Psoas muscle (tissue), 8 donors: ENCODE measurements around the gene KIF20B. TPM values are rescaled to one million over a fixed set of nuclear protein-coding genes. Genes with fewer than 3 reads are reported as not detected.

Experiments used
- ATAC-seq, 4 donors: fragments of 200-7000 bp; cut with Tn5 transposase; one replicate each; pipeline ENCODE4 v1.9.1; 2020; ENCODE audit warnings: moderate library complexity in 3 of 4, mild to moderate bottlenecking in 2 of 4
- DNase-seq, 2 donors: peaks; one replicate each; pipeline ENCODE4 v3.0.0-alpha.2; 2020
- H3K27ac ChIP-seq: fragments of 200-600 bp; one replicate; pipeline ENCODE4 v1.8.0; 2022
- H3K27me3 ChIP-seq, 3 donors: fragments of 200-600 bp in 1 of 3; one replicate each; pipeline versions ENCODE4 v1.6.1 to v1.8.0; 2013 to 2022; ENCODE audit warnings: low read length in 2 of 3, mild to moderate bottlenecking in 2 of 3, moderate library complexity in 1 of 3; ENCODE audit not compliant: insufficient read depth in 3 of 3
- H3K36me3 ChIP-seq, 2 donors: fragments of 200-600 bp in 1 of 2; one replicate each; pipeline versions ENCODE4 v1.6.1 to v1.8.0; 2013 to 2022; ENCODE audit warnings: low read depth in 1 of 2, mild to moderate bottlenecking in 1 of 2, moderate library complexity in 1 of 2; ENCODE audit not compliant: insufficient read depth in 1 of 2
- H3K4me1 ChIP-seq: fragments of 200-600 bp; one replicate; pipeline ENCODE4 v1.8.0; 2022
- H3K4me3 ChIP-seq: fragments of 200-600 bp; one replicate; pipeline ENCODE4 v1.8.0; 2022; ENCODE audit warnings: mild to moderate bottlenecking
- H3K9me3 ChIP-seq: fragments of 200-600 bp; one replicate; pipeline ENCODE4 v1.8.0; 2022
- CTCF ChIP-seq: fragments of 200-600 bp; IDR thresholded peaks from one replicate; pipeline ENCODE4 v1.8.0; 2022; ENCODE audit warnings: antibody characterized with exemption
- WGBS, 3 donors: extraction: QIAGEN DNeasy Blood & Tissue Kit; methylation state at CpG; one replicate each; pipeline versions ENCODE4 v1.1.6 to v1.1.7; 2013; 5-methylcytosine and 5-hydroxymethylcytosine counted together
- intact Hi-C, 2 donors: fragments of 100-400 bp; cut with DNase I; formaldehyde crosslinking; loops; one replicate each; pipeline versions ENCODE4 v1.11.0 to v1.14.2; 2022
- polyA plus RNA-seq, 3 donors: library from polyadenylated mRNA; stranded (reverse); fragments of 200-250 nt; gene quantifications; one replicate each; pipeline ENCODE4 v1.2.3, GENCODE V29; 2013
- total RNA-seq, 4 donors: library from RNA; stranded (reverse); fragmentation: NEBNext Ultra II Directional in 2 of 4; extraction: Animal tissue kit (Norgen Biotek cat#: 25700) in 2 of 4; gene quantifications; one replicate each; pipeline versions ENCODE4 v1.2.1 to v1.2.4, GENCODE V29; 2021 to 2023
- donor health status: healthy with polysubstance abuse.
- donor health status: DM: no; HTN: no; CAD: no; lungs with moderate emphysema.
- donor health status: Bipolar disorder and iron deficiency.
- donor health status: healthy.
- donor health status: DM: yes; HTN: yes; CAD: no.
- donor health status: DM: no; HTN: no; CAD: no.
- donor health status: DM: no; HTN: no; CAD: no.
- donor health status: DM: yes; HTN: yes; CAD: no.

KIF20B gene
- total and polyA plus RNA-seq, 7 donors, result 0.18 to 0.84 (median 0.57) TPM

GRCh38 chr10:89798092-89798491 lies 96.7 kb downstream of the KIF20B start:
- intact Hi-C loops, result loop anchor here (5.0 to 10.0 kb wide), 3 partner anchors 987 to 1064 kb away; no protein-coding TSS in a partner anchor
- ATAC-seq, result no peak

GRCh38 chr10:89799573-89799972 lies 98.2 kb downstream of the KIF20B start:
- intact Hi-C loops, result loop anchor here (5.0 to 10.0 kb wide), 3 partner anchors 985 to 1063 kb away; no protein-coding TSS in a partner anchor

More at GRCh38 chr10:89798092-89798491, 96.7 kb downstream of the KIF20B start:
- WGBS, 3 donors, result 61 to 84% (median 83%) methylated on average over 2 of the region's 2 CpGs
- Histone ChIP-seq H3K36me3 (no peaks in the 10 kb centered on the region), H3K4me1 (no peaks in the 10 kb centered on the region), H3K4me3 (no peak overlapping the region), H3K27ac (no peak overlapping the region), H3K27me3 (peaks cover 0 to 5% (median 0%) of the 10 kb centered on the region in 3 donors), H3K9me3 (no peaks in the 10 kb centered on the region)
- TF ChIP-seq CTCF, result no peak
- no peak for DNase-seq

GRCh38 chr10:89805599-89806013 lies 104.2 kb downstream of the KIF20B start:
- DNase-seq (no peak), ATAC-seq (no peak)
- 47 to 62% (median 51%) methylated on average over 2 of the region's 2 CpGs for WGBS, 3 donors
- no peak for TF ChIP-seq CTCF
- H3K4me1 ChIP-seq, result no peaks in the 10 kb centered on the region
- peaks cover 0 to 2% (median 0%) of the 10 kb centered on the region in 3 donors for H3K27me3 ChIP-seq
- no peaks in the 10 kb centered on the region for H3K36me3 ChIP-seq
- no peak overlapping the region for H3K27ac ChIP-seq
- no peaks in the 10 kb centered on the region for H3K9me3 ChIP-seq
- intact Hi-C loops, result no loop called here
- no peak overlapping the region for H3K4me3 ChIP-seq

More at GRCh38 chr10:89799573-89799972, 98.2 kb downstream of the KIF20B start:
- H3K36me3 ChIP-seq, result no peaks in the 10 kb centered on the region
- no peak overlapping the region for H3K27ac ChIP-seq
- DNase-seq (no peak), ATAC-seq (no peak)
- no peaks in the 10 kb centered on the region for H3K4me1 ChIP-seq
- 84 to 93% (median 86%) methylated on average over 2 of the region's 2 CpGs for WGBS, 3 donors
- H3K9me3 ChIP-seq, result no peaks in the 10 kb centered on the region
- TF ChIP-seq CTCF, result no peak
- no peak overlapping the region for H3K4me3 ChIP-seq
- H3K27me3 ChIP-seq, result peaks cover 0 to 5% (median 0%) of the 10 kb centered on the region in 3 donors

- H3K4me1 ChIP-seq, result no peaks in the 10 kb centered on the region
- 27 to 47% (median 38%) methylated on average over 2 of the region's 2 CpGs for WGBS, 3 donors
- no peaks in the 10 kb centered on the region for H3K36me3 ChIP-seq
- H3K9me3 ChIP-seq, result no peaks in the 10 kb centered on the region
- H3K27me3 ChIP-seq, result no peaks in the 10 kb centered on the region
- no peak for ATAC-seq
- intact Hi-C loops, result no loop called here
- H3K4me3 ChIP-seq, result no peak overlapping the region
- DNase-seq, result no peak
- no peak for TF ChIP-seq CTCF
- no peak overlapping the region for H3K27ac ChIP-seq
Measured at GRCh38 chr10:89808842-89809241, 107.5 kb downstream of the KIF20B start.

GRCh38 chr10:89809766-89810165 lies 108.4 kb downstream of the KIF20B start:
- 33 to 43% (median 35%) methylated on average over 4 of the region's 4 CpGs for WGBS, 3 donors
- H3K9me3 ChIP-seq, result no peaks in the 10 kb centered on the region
- ATAC-seq (no peak), DNase-seq (no peak)
- no peaks in the 10 kb centered on the region for H3K4me1 ChIP-seq
- no peak overlapping the region for H3K4me3 ChIP-seq
- no peaks in the 10 kb centered on the region for H3K27me3 ChIP-seq
- no peaks in the 10 kb centered on the region for H3K36me3 ChIP-seq
- intact Hi-C loops, result no loop called here
- no peak overlapping the region for H3K27ac ChIP-seq
- no peak for TF ChIP-seq CTCF
